GM21447 (cell line): ENCODE data around the gene MIGA2.
"Not testable (repeated sequence)": the region's sequence is repeated elsewhere in the genome, so short reads cannot be mapped to it uniquely, and the experiment has no call there.

Experiments used
- ATAC-seq: cut with Tn5 transposase; IDR thresholded peaks from one replicate; pipeline ENCODE4 v1.9.1; 2021; ENCODE audit not compliant: unreplicated experiment

Gene MIGA2

GRCh38 chr9:129036241-129036922 is at the start of gene MIGA2:
MIGA2 (plus strand) TSS chr9:129036626; CDS start chr9:129040595, 3,969 bp downstream.
- ATAC-seq = peak; percentile 96

GRCh38 chr9:128986671-128987070 is 49.8 kb upstream of the MIGA2 start:
- no peak for ATAC-seq

- no peak for ATAC-seq
Observed at GRCh38 chr9:128987805-128988204, 48.6 kb upstream of the MIGA2 start.

- ATAC-seq = no peak
Observed at GRCh38 chr9:128992995-128993394, 43.4 kb upstream of the MIGA2 start.

GRCh38 chr9:128995791-128996190 is 40.6 kb upstream of the MIGA2 start:
- ATAC-seq = no peak

GRCh38 chr9:128998462-128998861 is 38.0 kb upstream of the MIGA2 start:
- no peak for ATAC-seq

GRCh38 chr9:128999581-129000206 is 36.7 kb upstream of the MIGA2 start:
- no peak for ATAC-seq

GRCh38 chr9:129001504-129002325 is 34.7 kb upstream of the MIGA2 start:
- no peak for ATAC-seq

GRCh38 chr9:129002992-129003391 is 33.4 kb upstream of the MIGA2 start:
- no peak for ATAC-seq

GRCh38 chr9:129004173-129004572 is 32.3 kb upstream of the MIGA2 start:
- not testable (repeated sequence) for ATAC-seq

GRCh38 chr9:129005336-129005997 is 31.0 kb upstream of the MIGA2 start:
- ATAC-seq = no peak

- no peak for ATAC-seq
Observed at GRCh38 chr9:129006328-129007034, 29.9 kb upstream of the MIGA2 start.

- ATAC-seq = no peak
Observed at GRCh38 chr9:129007035-129007765, 29.2 kb upstream of the MIGA2 start.

GRCh38 chr9:129007766-129008468 is 28.5 kb upstream of the MIGA2 start:
- ATAC-seq = no peak

- ATAC-seq = no peak
Observed at GRCh38 chr9:129008469-129008965, 27.9 kb upstream of the MIGA2 start.

GRCh38 chr9:129008986-129009583 is 27.3 kb upstream of the MIGA2 start:
- no peak for ATAC-seq

GRCh38 chr9:129009584-129010141 is 26.8 kb upstream of the MIGA2 start:
- no peak for ATAC-seq

- no peak for ATAC-seq
Observed at GRCh38 chr9:129010267-129010975, 26.0 kb upstream of the MIGA2 start.
